Body of pancreas (tissue), 4 donors: ENCODE measurements around the gene RSAD2. TPM values are rescaled to one million over a fixed set of nuclear protein-coding genes. Genes with fewer than 3 reads are reported as not detected.

Source experiments
- ATAC-seq: fragments of 150-250 bp; one replicate; pipeline ENCODE4 v1.9.1; 2016
- DNase-seq, 4 donors: peaks; one replicate each; pipeline ENCODE4 v3.0.0-alpha.2; 2019
- H3K27ac ChIP-seq, 4 donors: fragments of 200-600 bp; sonication (generic); 1 replicate in 3 of 4; 2 replicates in 1 of 4; pipeline versions ENCODE4 v1.5.1 to v1.6.1; 2016 to 2019; ENCODE audit warnings: mild to moderate bottlenecking in 1 of 4, mixed read lengths in 1 of 4, moderate library complexity in 1 of 4
- H3K27me3 ChIP-seq, 2 donors: fragments of 200-600 bp; sonication (generic); one replicate each; pipeline ENCODE4 v1.6.0; 2016; ENCODE audit warnings: mild to moderate bottlenecking in 1 of 2
- H3K36me3 ChIP-seq, 2 donors: fragments of 200-600 bp; sonication (generic); replicated peaks in 1 of 2; 2 replicates each; pipeline ENCODE4 v1.5.1; 2016; ENCODE audit warnings: low read depth in 2 of 2; ENCODE audit not compliant: insufficient read depth in 1 of 2
- H3K4me1 ChIP-seq: fragments of 200-600 bp; sonication (generic); one replicate; pipeline ENCODE4 v1.6.0; 2016
- H3K4me3 ChIP-seq, 2 donors: fragments of 200-600 bp; sonication (generic); 1 replicate in 1 of 2; 2 replicates in 1 of 2; pipeline ENCODE4 v1.5.1; 2016 to 2019
- H3K9me3 ChIP-seq, 3 donors: fragments of 200-600 bp; sonication (generic); 1 replicate in 2 of 3; 2 replicates in 1 of 3; pipeline ENCODE4 v1.5.1; 2016
- POLR2A ChIP-seq, 3 donors: fragments of 450-650 bp; IDR thresholded peaks; one replicate each; pipeline ENCODE4 v1.6.1; 2016; ENCODE audit warnings: antibody characterized with exemption in 3 of 3, mild to moderate bottlenecking in 2 of 3
- WGBS, 2 donors: methylation state at CpG; one replicate each; pipeline ENCODE4 v1.1.5; 2017; 5-methylcytosine and 5-hydroxymethylcytosine counted together
- intact Hi-C: fragments of 100-400 bp; cut with DNase I; formaldehyde crosslinking; loops from one replicate; pipeline ENCODE4 v1.15.1; 2023
- total RNA-seq, 2 donors: library from RNA; depleted of rRNA; stranded (reverse); fragments of >200 nt; gene quantifications; one replicate each; pipeline ENCODE4 v1.1.0, GENCODE V29; 2016
- TF ChIP-seq, protein P1 (sequence below), 7 experiments: fragments of 450-650 bp in 4 of 7; fragments of 200-600 bp in 3 of 7; sonication (generic) in 3 of 7; IDR thresholded peaks; one replicate each; pipeline ENCODE4 v1.5.1; 2016 to 2019; ENCODE audit warnings: antibody characterized with exemption in 7 of 7

Gene RSAD2
- total RNA-seq, 2 donors from 2014 or later = under 0.01 to 1.0 TPM

DNA sequence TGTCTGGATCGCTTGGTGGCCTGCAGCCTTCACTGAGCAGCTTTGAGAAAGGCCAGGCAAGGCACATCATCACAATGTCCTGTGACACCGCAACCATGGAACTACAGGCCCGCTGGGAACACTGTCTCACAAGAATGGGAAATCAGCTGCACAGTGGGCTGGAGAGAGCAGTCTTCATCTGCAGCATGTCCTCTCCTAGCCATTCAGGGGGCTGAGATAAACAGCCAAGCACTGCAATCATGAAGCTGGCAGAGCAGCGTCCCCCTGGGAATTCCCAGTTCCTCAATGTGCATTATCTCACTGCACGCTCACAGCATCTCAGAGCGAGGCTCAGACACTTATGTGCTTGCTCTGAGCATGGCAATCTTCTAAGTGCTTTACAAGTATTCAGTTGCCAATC, 13.8 kb upstream of the RSAD2 start:
- TF ChIP-seq POLR2A (IDR thresholded peaks at IDR 0.05) = no peak
- TF ChIP-seq, protein P1, sequence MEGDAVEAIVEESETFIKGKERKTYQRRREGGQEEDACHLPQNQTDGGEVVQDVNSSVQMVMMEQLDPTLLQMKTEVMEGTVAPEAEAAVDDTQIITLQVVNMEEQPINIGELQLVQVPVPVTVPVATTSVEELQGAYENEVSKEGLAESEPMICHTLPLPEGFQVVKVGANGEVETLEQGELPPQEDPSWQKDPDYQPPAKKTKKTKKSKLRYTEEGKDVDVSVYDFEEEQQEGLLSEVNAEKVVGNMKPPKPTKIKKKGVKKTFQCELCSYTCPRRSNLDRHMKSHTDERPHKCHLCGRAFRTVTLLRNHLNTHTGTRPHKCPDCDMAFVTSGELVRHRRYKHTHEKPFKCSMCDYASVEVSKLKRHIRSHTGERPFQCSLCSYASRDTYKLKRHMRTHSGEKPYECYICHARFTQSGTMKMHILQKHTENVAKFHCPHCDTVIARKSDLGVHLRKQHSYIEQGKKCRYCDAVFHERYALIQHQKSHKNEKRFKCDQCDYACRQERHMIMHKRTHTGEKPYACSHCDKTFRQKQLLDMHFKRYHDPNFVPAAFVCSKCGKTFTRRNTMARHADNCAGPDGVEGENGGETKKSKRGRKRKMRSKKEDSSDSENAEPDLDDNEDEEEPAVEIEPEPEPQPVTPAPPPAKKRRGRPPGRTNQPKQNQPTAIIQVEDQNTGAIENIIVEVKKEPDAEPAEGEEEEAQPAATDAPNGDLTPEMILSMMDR (IDR thresholded peaks at IDR 0.05) = no peak
- Histone ChIP-seq H3K36me3 (peaks cover 0 to 2% of the 10 kb centered on the region in 2 donors), H3K27me3 (no peaks in the 10 kb centered on the region), H3K27ac (no peak overlapping the region), H3K9me3 (peaks cover 0 to 2% (median 0%) of the 10 kb centered on the region in 3 donors), H3K4me3 (no peak overlapping the region), H3K4me1 (peaks cover 22% of the 10 kb centered on the region)
- 93% methylated on average over 6 of the region's 6 CpGs for WGBS, 2 donors
- DNase-seq = peak in 1 of 4 donors; percentile 12
- intact Hi-C loops = no loop called here
- ATAC-seq = no peak

DNA sequence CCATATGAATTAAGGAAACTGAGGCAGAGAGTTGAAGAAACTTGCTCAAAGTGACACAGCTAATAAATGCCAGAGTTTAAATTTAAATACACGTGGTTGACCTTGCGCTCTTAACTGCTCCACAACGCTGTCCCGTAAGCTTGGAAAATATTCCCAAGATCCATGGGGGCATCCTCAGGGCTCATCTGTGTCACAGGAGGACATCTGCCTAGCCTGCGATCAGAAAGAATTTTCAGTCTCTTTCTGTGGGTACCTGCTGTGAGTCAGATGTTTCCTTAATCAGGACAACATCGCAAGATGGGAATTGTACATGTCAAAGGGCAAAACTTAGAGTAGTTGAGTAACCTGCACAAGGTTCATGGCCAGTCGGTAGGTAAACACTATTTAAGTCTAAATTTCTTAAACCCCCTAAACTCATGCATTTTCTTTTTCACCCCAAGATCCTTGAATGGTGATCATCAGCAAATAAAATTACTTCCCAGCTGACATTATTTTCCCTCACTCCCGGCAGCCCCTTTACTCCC, 13.3 kb upstream of the RSAD2 start:
- DNase-seq (no peak), ATAC-seq (no peak)
- H3K4me3 ChIP-seq = no peak overlapping the region
- H3K4me1 ChIP-seq = peaks cover 22% of the 10 kb centered on the region
- H3K9me3 ChIP-seq = no peaks in the 10 kb centered on the region
- no peaks in the 10 kb centered on the region for H3K36me3 ChIP-seq
- 65 to 70% methylated on average over 8 of the region's 8 CpGs for WGBS, 2 donors
- intact Hi-C loops = no loop called here
- H3K27ac ChIP-seq = peak overlapping the region in 1 of 4 donors; percentile 84
- TF ChIP-seq POLR2A (IDR thresholded peaks at IDR 0.05) = no peak
- TF ChIP-seq, protein P1 (IDR thresholded peaks at IDR 0.05) = no peak
- H3K27me3 ChIP-seq = no peaks in the 10 kb centered on the region

DNA sequence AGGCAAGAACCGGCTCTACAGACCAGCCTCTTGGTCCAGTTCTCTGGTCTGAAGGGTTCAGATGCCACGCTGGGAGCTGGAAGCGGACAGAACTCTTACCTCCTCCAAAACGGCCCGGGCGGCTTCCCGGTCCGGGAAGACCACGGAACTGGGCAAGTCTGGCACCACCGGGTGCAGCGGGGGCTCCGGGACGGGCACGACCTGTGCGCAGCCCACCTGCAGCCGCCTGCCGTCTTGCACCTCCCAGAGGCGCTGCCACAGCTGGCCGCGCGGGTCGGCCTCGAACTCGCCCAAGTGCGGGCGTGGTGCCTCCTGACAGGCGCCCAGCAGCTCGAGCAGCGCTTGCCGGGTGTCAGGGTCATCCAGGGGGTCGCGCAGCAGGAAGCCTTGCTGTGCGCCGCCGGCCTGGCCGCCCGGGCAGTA, 12.6 kb upstream of the RSAD2 start:
- TF ChIP-seq, protein P1 (IDR thresholded peaks at IDR 0.05) = no peak
- TF ChIP-seq POLR2A (IDR thresholded peaks at IDR 0.05) = no peak
- Histone ChIP-seq H3K4me1 (peaks cover 22% of the 10 kb centered on the region), H3K27ac (peak overlapping the region; percentile 82 to 94 (median 86)), H3K9me3 (no peaks in the 10 kb centered on the region), H3K27me3 (no peaks in the 10 kb centered on the region), H3K36me3 (no peaks in the 10 kb centered on the region), H3K4me3 (peak overlapping the region; percentile 15 to 69)
- WGBS, 2 donors = 4 to 25% methylated on average over 5 to 36 of the region's 37 CpGs
- intact Hi-C loops = no loop called here
- ATAC-seq (no peak), DNase-seq (peak in 2 of 4 donors; percentile 25 to 43)

DNA sequence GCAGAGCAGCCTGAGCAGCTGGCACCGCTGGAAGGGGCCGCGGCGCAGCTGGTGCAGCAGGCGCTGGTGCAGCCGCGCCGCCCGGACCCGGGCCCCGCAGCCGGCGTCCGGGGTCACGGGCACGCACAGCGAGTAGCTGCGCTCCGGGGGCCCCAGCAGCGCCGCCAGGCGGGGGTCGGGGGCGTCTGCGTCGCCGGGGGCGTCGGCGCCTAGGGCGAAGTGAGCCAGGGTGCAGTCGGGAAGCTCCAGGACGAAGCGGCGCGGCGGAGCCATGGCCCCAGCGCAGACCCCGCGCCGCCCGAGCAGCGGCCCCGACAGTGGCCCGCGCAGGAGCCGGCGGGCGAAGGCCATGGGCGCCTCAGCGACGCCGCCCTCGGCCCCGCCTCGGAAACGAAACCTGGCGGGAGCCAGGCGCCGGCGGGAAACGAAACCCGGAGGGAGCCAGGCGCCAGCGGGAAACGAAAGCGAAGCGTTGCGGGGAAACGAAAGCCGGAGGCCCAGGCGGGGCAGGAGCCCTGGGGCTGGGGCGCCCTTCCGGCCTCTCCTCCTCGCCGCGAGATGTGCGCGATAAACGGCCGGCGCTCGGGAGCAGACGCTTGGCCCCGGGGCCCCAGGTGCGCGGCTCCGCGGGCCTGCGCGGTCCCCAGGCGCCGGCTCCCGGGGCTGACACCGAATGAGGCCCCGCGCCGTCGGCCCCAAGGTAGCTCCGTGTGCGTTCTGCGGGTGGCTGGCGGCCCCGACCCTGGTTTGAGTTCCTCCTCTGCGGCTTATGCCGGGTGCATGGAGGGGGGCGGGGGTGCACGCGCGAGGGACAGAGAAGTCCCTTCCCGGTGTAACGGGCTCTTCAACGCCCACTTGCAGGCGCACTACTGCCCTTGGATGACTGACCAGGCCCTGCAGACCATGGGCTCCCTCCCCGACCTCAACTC, 12.0 kb upstream of the RSAD2 start, which contains the start of gene CMPK2:
Gene CMPK2 (minus strand): TSS at position 562 of the 929 bp plus-strand sequence. CDS start 211 bp downstream, at position 351.
- WGBS, 2 donors = 0 to 1% methylated on average over 9 to 97 of the region's 115 CpGs
- peak within 1 kb of the TSS; percentile 82 to 94 (median 86) for H3K27ac ChIP-seq
- no peaks in the 10 kb centered on the region for H3K36me3 ChIP-seq
- ATAC-seq (peak; percentile 80), DNase-seq (peak; percentile 74 to 79 (median 76))
- intact Hi-C loops = no loop called here
- no peaks in the 10 kb centered on the region for H3K9me3 ChIP-seq
- TF ChIP-seq, protein P1 (IDR thresholded peaks at IDR 0.05) = peak in 2 of 7 experiments; percentile 23 to 43
- TF ChIP-seq POLR2A (IDR thresholded peaks at IDR 0.05) = peak; percentile 42 to 62 (median 53)
- H3K4me3 ChIP-seq = peak within 1 kb of the TSS; percentile 15 to 69
- H3K27me3 ChIP-seq = no peaks in the 10 kb centered on the region
- peaks cover 22% of the 10 kb centered on the region for H3K4me1 ChIP-seq
